Neuronal stem cell (in vitro differentiated cells): Measurements from ENCODE around the gene ZNF525. TPM values are rescaled to one million over a fixed set of nuclear protein-coding genes. Genes with fewer than 3 reads are reported as not detected.

Experiments used
- DNase-seq: peaks from one replicate; pipeline ENCODE4 v3.0.0-alpha.2; 2013; ENCODE audit warnings: low spot score
- H2AFZ ChIP-seq: one replicate; pipeline ENCODE4 v1.6.1; 2013; ENCODE audit warnings: mild to moderate bottlenecking, low read length, inconsistent platforms
- H2AK5ac ChIP-seq: 2 replicates; pipeline ENCODE4 v1.6.1; 2013; ENCODE audit warnings: low read depth, mild to moderate bottlenecking, inconsistent platforms, low read length, moderate library complexity, mixed read lengths
- H2BK120ac ChIP-seq: 2 replicates; pipeline ENCODE4 v1.6.1; 2013; ENCODE audit warnings: low read depth, mild to moderate bottlenecking, inconsistent platforms, low read length, moderate library complexity, mixed read lengths
- H2BK12ac ChIP-seq: one replicate; pipeline ENCODE4 v1.6.1; 2013; ENCODE audit warnings: low read length, inconsistent platforms
- H2BK15ac ChIP-seq: 2 replicates; pipeline ENCODE4 v1.6.1; 2013; ENCODE audit warnings: mild to moderate bottlenecking, low read length, inconsistent platforms, mixed read lengths
- H2BK5ac ChIP-seq: one replicate; pipeline ENCODE4 v1.6.1; 2013; ENCODE audit warnings: inconsistent platforms, mild to moderate bottlenecking, low read length, moderate library complexity
- H3K14ac ChIP-seq: one replicate; pipeline ENCODE4 v1.6.1; 2013; ENCODE audit warnings: low read length, inconsistent platforms
- H3K18ac ChIP-seq: 2 replicates; pipeline ENCODE4 v1.6.1; 2013; ENCODE audit warnings: low read length, inconsistent platforms
- H3K23ac ChIP-seq: 2 replicates; pipeline ENCODE4 v1.6.1; 2013; ENCODE audit warnings: low read depth, mild to moderate bottlenecking, mixed read lengths, low read length, inconsistent platforms; ENCODE audit not compliant: poor library complexity
- H3K27ac ChIP-seq: replicated peaks from 3 replicates; pipeline ENCODE4 v1.5.1; 2013; ENCODE audit warnings: low read length, inconsistent platforms
- H3K27me3 ChIP-seq, 3 experiments: 2 replicates each; pipeline ENCODE4 v1.6.1; 2013; ENCODE audit warnings: low read length in 3 of 3, mild to moderate bottlenecking in 2 of 3, inconsistent platforms in 1 of 3, low read depth in 1 of 3, mixed read lengths in 1 of 3, moderate library complexity in 1 of 3; ENCODE audit not compliant: control insufficient read depth in 3 of 3, insufficient read depth in 3 of 3
- H3K36me3 ChIP-seq, 2 donors: replicated peaks in 1 of 2; 2 replicates each; pipeline ENCODE4 v1.6.1; 2013; ENCODE audit warnings: low read length in 2 of 2; ENCODE audit not compliant: control insufficient read depth in 2 of 2, insufficient read depth in 2 of 2
- H3K4ac ChIP-seq: 2 replicates; pipeline ENCODE4 v1.6.1; 2013; ENCODE audit warnings: inconsistent platforms, mild to moderate bottlenecking, low read length, moderate library complexity
- H3K4me1 ChIP-seq, 2 donors: 1 replicate in 1 of 2; 2 replicates in 1 of 2; pipeline ENCODE4 v1.6.1; 2013; ENCODE audit warnings: low read length in 2 of 2, low read depth in 1 of 2; ENCODE audit not compliant: control insufficient read depth in 2 of 2, insufficient read depth in 1 of 2
- H3K4me2 ChIP-seq: one replicate; pipeline ENCODE4 v1.6.1; 2013; ENCODE audit warnings: mild to moderate bottlenecking, low read length, inconsistent platforms; ENCODE audit not compliant: insufficient read depth, poor library complexity, severe bottlenecking
- H3K4me3 ChIP-seq, 2 donors: 2 replicates each; pipeline ENCODE4 v1.5.1; 2013; ENCODE audit warnings: low read length in 2 of 2, mild to moderate bottlenecking in 2 of 2, inconsistent platforms in 1 of 2, moderate library complexity in 1 of 2
- H3K79me1 ChIP-seq: one replicate; pipeline ENCODE4 v1.6.1; 2013; ENCODE audit warnings: low read depth, mild to moderate bottlenecking, inconsistent platforms, low read length, moderate library complexity
- H3K9ac ChIP-seq: one replicate; pipeline ENCODE4 v1.6.1; 2013; ENCODE audit warnings: mild to moderate bottlenecking, low read depth, low read length, inconsistent platforms; ENCODE audit not compliant: poor library complexity
- H3K9me3 ChIP-seq, 2 donors: replicated peaks in 1 of 2; 2 replicates each; pipeline versions ENCODE3 to v1.6.1; 2013; ENCODE audit warnings: low read length in 2 of 2, mild to moderate bottlenecking in 2 of 2, inconsistent platforms in 1 of 2, low read depth in 1 of 2, mixed read lengths in 1 of 2, moderate library complexity in 1 of 2; ENCODE audit not compliant: control insufficient read depth in 2 of 2, insufficient read depth in 1 of 2
- H4K8ac ChIP-seq: one replicate; pipeline ENCODE4 v1.6.1; 2013; ENCODE audit warnings: low read depth, mild to moderate bottlenecking, inconsistent platforms, low read length, moderate library complexity
- H4K91ac ChIP-seq: one replicate; pipeline ENCODE4 v1.6.1; 2013; ENCODE audit warnings: low read length, low read depth, mild to moderate bottlenecking, inconsistent platforms; ENCODE audit not compliant: poor library complexity
- WGBS, 2 donors: extraction: QIAGEN DNeasy Blood & Tissue Kit; methylation state at CpG; one replicate each; pipeline ENCODE4 v1.1.7; 2013; ENCODE audit warnings: missing lambda C conversion rate in 2 of 2, mixed read lengths in 1 of 2; ENCODE audit not compliant: insufficient read length in 2 of 2, insufficient replicate concordance in 1 of 2; ENCODE audit errors: extremely low coverage in 2 of 2; 5-methylcytosine and 5-hydroxymethylcytosine counted together
- polyA plus RNA-seq, 2 experiments: library from polyadenylated mRNA; stranded (reverse); fragments of 200-250 nt; gene quantifications; one replicate each; pipeline ENCODE4 v1.2.3, GENCODE V29; 2013

ZNF525 gene
- 2.1 TPM for polyA plus RNA-seq (2013, experiment 1 of 2)
- 2.3 TPM for polyA plus RNA-seq (2013, experiment 2 of 2)

- WGBS, 2 donors, result no CpG with 5 or more reads among the region's 45 CpGs
- no peak within 1 kb of the TSS for H3K27ac ChIP-seq
- peak; percentile 80 for DNase-seq
Observed at GRCh38 chr19:53365134-53365898, at the start of gene ZNF525. Gene ZNF525, plus strand, starts transcription at chr19:53365705. Its CDS starts 6,577 bp downstream, at chr19:53372282.

GRCh38 chr19:53328967-53329366, 36.5 kb upstream of the ZNF525 start:
- no peak for DNase-seq

More at GRCh38 chr19:53365134-53365898, at the start of gene ZNF525:
- Histone ChIP-seq H2AFZ (peak within 1 kb of the TSS; percentile 94), H3K14ac (no peak within 1 kb of the TSS), H2BK5ac (no peak within 1 kb of the TSS), H3K4me2 (peak within 1 kb of the TSS; percentile 80), H4K8ac (no peak within 1 kb of the TSS), H3K9me3 (peaks cover 0 to 4% of the 10 kb centered on the region in 2 donors), H3K23ac (peak within 1 kb of the TSS; percentile 31), H2AK5ac (no peak within 1 kb of the TSS), H3K4ac (no peak within 1 kb of the TSS), H2BK15ac (no peak within 1 kb of the TSS), H3K4me3 (peak within 1 kb of the TSS; percentile 55 to 92), H3K9ac (peak within 1 kb of the TSS; percentile 91), H3K18ac (no peak within 1 kb of the TSS), H3K36me3 (no peaks in the 10 kb centered on the region), H2BK12ac (no peak within 1 kb of the TSS), H4K91ac (no peak within 1 kb of the TSS), H2BK120ac (no peak within 1 kb of the TSS), H3K27me3 (no peaks in the 10 kb centered on the region), H3K4me1 (peaks cover 0 to 3% of the 10 kb centered on the region in 2 donors), H3K79me1 (no peaks in the 10 kb centered on the region)

GRCh38 chr19:53332484-53332883, 33.0 kb upstream of the ZNF525 start:
- Histone ChIP-seq H2AK5ac (no peak overlapping the region), H2BK12ac (no peak overlapping the region), H3K4me2 (no peak overlapping the region), H2BK5ac (no peak overlapping the region), H2AFZ (peak overlapping the region; percentile 49), H3K9ac (no peak overlapping the region), H3K23ac (no peak overlapping the region), H3K18ac (no peak overlapping the region), H3K14ac (no peak overlapping the region), H3K4me1 (peaks cover 0 to 2% of the 10 kb centered on the region in 2 donors), H3K4me3 (no peak overlapping the region), H2BK120ac (no peak overlapping the region), H3K9me3 (peaks cover 6 to 14% of the 10 kb centered on the region in 2 donors), H2BK15ac (no peak overlapping the region), H3K36me3 (peaks cover 0 to 8% of the 10 kb centered on the region in 2 donors), H3K27me3 (no peaks in the 10 kb centered on the region), H3K27ac (no peak overlapping the region), H3K4ac (no peak overlapping the region), H4K91ac (no peak overlapping the region), H4K8ac (no peak overlapping the region), H3K79me1 (peaks cover 2% of the 10 kb centered on the region)
- no peak for DNase-seq
- no CpG with 5 or more reads among the region's 14 CpGs for WGBS, 2 donors

More at GRCh38 chr19:53328967-53329366, 36.5 kb upstream of the ZNF525 start:
- Histone ChIP-seq H2BK5ac (no peak overlapping the region), H3K27ac (no peak overlapping the region), H4K91ac (no peak overlapping the region), H3K14ac (no peak overlapping the region), H2AK5ac (no peak overlapping the region), H3K4ac (no peak overlapping the region), H2BK15ac (no peak overlapping the region), H3K79me1 (peaks cover under 1% of the 10 kb centered on the region), H3K23ac (no peak overlapping the region), H3K4me1 (no peaks in the 10 kb centered on the region), H3K9ac (no peak overlapping the region), H3K18ac (no peak overlapping the region), H4K8ac (no peak overlapping the region), H3K36me3 (no peaks in the 10 kb centered on the region), H3K9me3 (peaks cover 3 to 13% of the 10 kb centered on the region in 2 donors), H2AFZ (no peak overlapping the region), H3K27me3 (no peaks in the 10 kb centered on the region), H2BK120ac (peak overlapping the region; percentile 16), H3K4me3 (no peak overlapping the region), H3K4me2 (no peak overlapping the region), H2BK12ac (no peak overlapping the region)
- no CpG with 5 or more reads among the region's 24 CpGs for WGBS, 2 donors

GRCh38 chr19:53333066-53333462, 32.4 kb upstream of the ZNF525 start:
- peaks cover 1 to 12% of the 10 kb centered on the region in 2 donors for H3K36me3 ChIP-seq
- H3K79me1 ChIP-seq, result peaks cover 5% of the 10 kb centered on the region
- H2BK12ac ChIP-seq, result no peak overlapping the region
- no peak overlapping the region for H4K8ac ChIP-seq
- H3K4me1 ChIP-seq, result peaks cover 0 to 2% of the 10 kb centered on the region in 2 donors
- DNase-seq, result no peak
- H3K9me3 ChIP-seq, result peaks cover 4 to 14% of the 10 kb centered on the region in 2 donors
- H3K9ac ChIP-seq, result peak overlapping the region; percentile 44
- H2BK120ac ChIP-seq, result no peak overlapping the region
- H3K27me3 ChIP-seq, result no peaks in the 10 kb centered on the region
- no peak overlapping the region for H2BK15ac ChIP-seq
- WGBS, 2 donors, result no CpG with 5 or more reads among the region's 14 CpGs
- peak overlapping the region; percentile 99 for H2AFZ ChIP-seq
- H3K4me3 ChIP-seq, result peak overlapping the region; percentile 64 to 94
- H3K4me2 ChIP-seq, result peak overlapping the region; percentile 69
- H2AK5ac ChIP-seq, result no peak overlapping the region
- peak overlapping the region; percentile 74 for H3K27ac ChIP-seq
- H3K4ac ChIP-seq, result no peak overlapping the region
- no peak overlapping the region for H3K23ac ChIP-seq
- peak overlapping the region; percentile 64 for H3K18ac ChIP-seq
- H3K14ac ChIP-seq, result no peak overlapping the region
- H4K91ac ChIP-seq, result no peak overlapping the region
- H2BK5ac ChIP-seq, result peak overlapping the region; percentile 24
